ENCODE results near the gene HS3ST4.

GRCh38 chr16:25788637-25789036 lies 96.9 kb downstream of the HS3ST4 start:
- no peak for TF ChIP-seq POLR2AphosphoS5 (IDR thresholded peaks at IDR 0.05; ENCODE audit: low read depth, low read length)
- TF ChIP-seq CTCF (IDR thresholded peaks at IDR 0.05; ENCODE audit: control extremely low read depth in 1 of 3, insufficient read depth in 1 of 3, low read depth in 1 of 3, low read length in 3 of 3): no peak
- no peak for TF ChIP-seq EZH2 (IDR thresholded peaks at IDR 0.05; ENCODE audit: low read depth, low read length, severe bottlenecking)
- TF ChIP-seq RXRA (IDR thresholded peaks at IDR 0.05; ENCODE audit: insufficient read depth, low read depth, low read length): no peak
